Endothelial cell of umbilical vein (primary cell): ENCODE data around the gene MYH9. TPM values are rescaled to one million over a fixed set of nuclear protein-coding genes. Genes with fewer than 3 reads are reported as not detected.

Source experiments
- BruUV-seq: library from RNA; stranded (reverse); fragments of 400-500 nt; replicated peaks from 2 replicates; lab custom pipeline; 2021; lab: Mats Ljungman, UMichigan
- CTCF ChIA-PET: fragments of 300-600, 350-600 bp; sonication (Branson Sonifier 250); formaldehyde crosslinking; loops from one replicate; lab custom pipeline; 2021; ENCODE audit warnings: antibody characterized with exemption, inconsistent platforms; lab: Charles Lee
- POLR2A ChIA-PET: fragments of 300-600, 350-600 bp; sonication (Branson Sonifier 250); formaldehyde crosslinking; loops from one replicate; lab custom pipeline; 2021; ENCODE audit warnings: antibody characterized with exemption, inconsistent platforms; lab: Charles Lee
- DNase-seq: peaks from one replicate; pipeline ENCODE4 v3.0.0-alpha.2; 2011; ENCODE audit warnings: low read depth, low spot score
- FAIRE-seq: peaks from 2 replicates; lab custom pipeline; 2011; peaks lifted over from hg19 to GRCh38; lab: Jason Lieb, UNC
- H2AFZ ChIP-seq: 2 replicates; pipeline ENCODE4 v1.6.0; 2012; ENCODE audit warnings: low read depth, low read length, control low read depth, inconsistent platforms
- H3K27ac ChIP-seq: 2 replicates; pipeline ENCODE4 v1.5.1; 2011; ENCODE audit warnings: low read depth, mild to moderate bottlenecking, control low read depth, low read length, moderate library complexity; ENCODE audit not compliant: insufficient read depth
- H3K27me3 ChIP-seq, 2 experiments: 2 replicates each; pipeline versions ENCODE4 v1.6.0 to v1.6.1; 2011; ENCODE audit warnings: low read length in 2 of 2, mixed read lengths in 1 of 2; ENCODE audit not compliant: control insufficient read depth in 2 of 2, insufficient read depth in 2 of 2
- H3K36me3 ChIP-seq, 2 experiments: 2 replicates in 1 of 2; 3 replicates in 1 of 2; pipeline ENCODE4 v1.5.1; 2011; ENCODE audit warnings: low read length in 2 of 2, mild to moderate bottlenecking in 1 of 2, moderate library complexity in 1 of 2; ENCODE audit not compliant: control insufficient read depth in 2 of 2, insufficient read depth in 2 of 2; ENCODE audit errors: extremely low read depth in 1 of 2
- H3K4me1 ChIP-seq: 3 replicates; pipeline ENCODE4 v1.5.1; 2011; ENCODE audit warnings: mild to moderate bottlenecking, low read length; ENCODE audit not compliant: control insufficient read depth, insufficient read depth; ENCODE audit errors: extremely low read depth
- H3K4me2 ChIP-seq: 2 replicates; pipeline ENCODE4 v1.6.1; 2011; ENCODE audit warnings: low read length, control low read depth, mixed read lengths; ENCODE audit not compliant: insufficient read depth
- H3K4me3 ChIP-seq, 3 experiments: fragments of 200-600 bp in 1 of 3; sonication (generic), shearing (Covaris generic) in 1 of 3; replicated peaks in 1 of 3; 2 replicates each; pipeline ENCODE4 v1.5.1; 2011 to 2016; ENCODE audit warnings: control low read depth in 3 of 3, low read length in 3 of 3, mild to moderate bottlenecking in 2 of 3, inconsistent platforms in 1 of 3, low read depth in 1 of 3, moderate library complexity in 1 of 3; ENCODE audit not compliant: insufficient read depth in 1 of 3
- H3K79me2 ChIP-seq: 2 replicates; pipeline ENCODE4 v1.6.0; 2012; ENCODE audit warnings: low read length, inconsistent platforms; ENCODE audit not compliant: control insufficient read depth, insufficient read depth
- H3K9ac ChIP-seq: replicated peaks from 2 replicates; pipeline ENCODE3; 2011; ENCODE audit warnings: low read length, control low read depth; ENCODE audit not compliant: insufficient read depth; ENCODE audit errors: extremely low read depth
- H3K9me1 ChIP-seq: replicated peaks from 3 replicates; pipeline ENCODE4 v1.6.0; 2011; ENCODE audit warnings: mild to moderate bottlenecking, low read length; ENCODE audit not compliant: control insufficient read depth, insufficient read depth; ENCODE audit errors: extremely low read depth
- H3K9me3 ChIP-seq: replicated peaks from 2 replicates; pipeline ENCODE4 v1.5.1; 2012; ENCODE audit warnings: low read length, inconsistent platforms; ENCODE audit not compliant: control insufficient read depth, insufficient read depth
- H4K20me1 ChIP-seq: replicated peaks from 2 replicates; pipeline ENCODE3; 2011; ENCODE audit warnings: mild to moderate bottlenecking, low read length; ENCODE audit not compliant: control insufficient read depth, insufficient read depth; ENCODE audit errors: extremely low read depth
- CTCF ChIP-seq, 2 donors: IDR thresholded peaks; 1 replicate in 1 of 2; 2 replicates in 1 of 2; pipeline ENCODE4 v1.5.1; 2011; ENCODE audit warnings: low read length in 2 of 2, mild to moderate bottlenecking in 2 of 2, moderate library complexity in 2 of 2, control low read depth in 1 of 2, inconsistent platforms in 1 of 2, low read depth in 1 of 2; ENCODE audit not compliant: insufficient read depth in 1 of 2; ENCODE audit errors: extremely low read depth in 1 of 2
- EZH2 ChIP-seq: IDR thresholded peaks from 2 replicates; pipeline ENCODE4 v1.6.1; 2012; ENCODE audit warnings: borderline replicate concordance, low read depth, mild to moderate bottlenecking, moderate library complexity, low read length, inconsistent platforms; ENCODE audit not compliant: severe bottlenecking
- FOS ChIP-seq: IDR thresholded peaks from 2 replicates; pipeline ENCODE4 v1.6.1; 2011; ENCODE audit warnings: mild to moderate bottlenecking, low read length, moderate library complexity, borderline replicate concordance; ENCODE audit not compliant: insufficient read depth
- GATA2 ChIP-seq: IDR thresholded peaks from 2 replicates; pipeline ENCODE4 v1.7.0; 2011; ENCODE audit warnings: low read depth, mild to moderate bottlenecking, moderate library complexity, mixed read lengths, low read length; ENCODE audit not compliant: insufficient read length, insufficient read depth
- JUN ChIP-seq: IDR thresholded peaks from 2 replicates; pipeline ENCODE4 v1.6.1; 2011; ENCODE audit warnings: borderline replicate concordance, low read depth; ENCODE audit not compliant: insufficient read length, insufficient read depth
- MAX ChIP-seq: IDR thresholded peaks from 2 replicates; pipeline ENCODE4 v1.6.1; 2011; ENCODE audit not compliant: insufficient read depth, insufficient read length
- MYC ChIP-seq: IDR thresholded peaks from one replicate; pipeline ENCODE4 v1.6.1; 2011; ENCODE audit warnings: mild to moderate bottlenecking, low read depth, low read length
- POLR2A ChIP-seq: IDR thresholded peaks from 2 replicates; pipeline ENCODE4 v1.6.1; 2012; ENCODE audit warnings: low read depth, mild to moderate bottlenecking, control low read depth, low read length
- POLR2AphosphoS5 ChIP-seq: IDR thresholded peaks from 2 replicates; pipeline ENCODE4 v1.6.1; 2012; ENCODE audit warnings: low read depth, mild to moderate bottlenecking, control low read depth, low read length, moderate library complexity; ENCODE audit not compliant: insufficient read depth
- dilution Hi-C: fragments of 300-500 bp; cut with MboI; formaldehyde crosslinking; loops from one replicate; pipeline ENCODE4 v1.15.0; 2019; ENCODE audit warnings: low sequenced_read_pairs; ENCODE audit not compliant: extremely low pct_ligation_motif_present
- intact Hi-C: fragments of 100-400 bp; cut with micrococcal nuclease; formaldehyde crosslinking; loops from one replicate; pipeline ENCODE4 v1.10.0; 2022
- polyA plus RNA-seq, 4 experiments: library from polyadenylated mRNA; depleted of rRNA in 3 of 4; stranded (reverse) in 3 of 4; unstranded in 1 of 4; fragments of >200 nt; gene quantifications; 2 replicates each; pipeline versions ENCODE4 v1.2.1 to v1.2.3, GENCODE V29; 2011 to 2012; ENCODE audit warnings: missing spikeins in 1 of 4
- total RNA-seq: library from RNA; stranded (reverse); gene quantifications from 2 replicates; pipeline ENCODE4 v1.2.3, GENCODE V29; 2021

Gene MYH9
- total and polyA plus RNA-seq, 2 donors (not counting 3 experiments of a cell fraction or from before 2014, with no cell fraction given) = 188 to 1,413 TPM

GRCh38 chr22:36431977-36432376 lies 44.2 kb upstream of the MYH9 start:
- FAIRE-seq = no peak
- intact Hi-C loops (no loop called here), dilution Hi-C loops (no loop called here)
- ChIA-PET CTCF (no interaction called here), POLR2A (no interaction called here)
- no peak overlapping the region for H3K27ac ChIP-seq
- no peak overlapping the region for H2AFZ ChIP-seq
- no peak for TF ChIP-seq EZH2
- TF ChIP-seq JUN = no peak
- TF ChIP-seq GATA2 = no peak
- no peak for TF ChIP-seq MAX
- no peak for TF ChIP-seq POLR2A
- TF ChIP-seq POLR2AphosphoS5 = no peak
- TF ChIP-seq MYC = no peak
- no peak for TF ChIP-seq FOS
- no peak for TF ChIP-seq CTCF (IDR thresholded peaks at IDR 0.05; ENCODE audit: extremely low read depth in 1 of 2, insufficient read depth in 1 of 2, low read depth in 1 of 2, low read length in 2 of 2)
- H3K36me3 ChIP-seq = no peaks in the 10 kb centered on the region
- H3K79me2 ChIP-seq = no peaks in the 10 kb centered on the region
- no peaks in the 10 kb centered on the region for H3K9me1 ChIP-seq
- no peak overlapping the region for H3K9ac ChIP-seq
- H3K9me3 ChIP-seq = no peaks in the 10 kb centered on the region
- H3K4me1 ChIP-seq = peaks cover 16% of the 10 kb centered on the region
- DNase-seq = no peak
- H4K20me1 ChIP-seq = no peaks in the 10 kb centered on the region
- BruUV-seq = no TSS peak
- no peak overlapping the region for H3K4me2 ChIP-seq
- no peak overlapping the region for H3K4me3 ChIP-seq
- H3K27me3 ChIP-seq = no peaks in the 10 kb centered on the region
